Astrocyte (in vitro differentiated cells and primary cell): ENCODE data around the gene STMN3. TPM values are rescaled to one million over a fixed set of nuclear protein-coding genes. Genes with fewer than 3 reads are reported as not detected.

ENCODE experiments used
- DNase-seq: peaks from one replicate; pipeline ENCODE4 v3.0.0-alpha.2; 2010; ENCODE audit warnings: low read depth
- FAIRE-seq: peaks from 2 replicates; lab custom pipeline; 2011; peaks lifted over from hg19 to GRCh38; lab: Jason Lieb, UNC
- H2AFZ ChIP-seq: 2 replicates; pipeline ENCODE4 v1.6.0; 2012; ENCODE audit warnings: low read depth, low read length, inconsistent platforms
- H3K27ac ChIP-seq: 2 replicates; pipeline ENCODE4 v1.5.1; 2011; ENCODE audit warnings: low read depth, low read length, inconsistent platforms
- H3K27me3 ChIP-seq: 2 replicates; pipeline ENCODE4 v1.6.0; 2011; ENCODE audit warnings: low read length, inconsistent platforms; ENCODE audit not compliant: insufficient read depth
- H3K36me3 ChIP-seq: 2 replicates; pipeline ENCODE4 v1.5.1; 2011; ENCODE audit warnings: low read length, inconsistent platforms; ENCODE audit not compliant: insufficient read depth
- H3K4me1 ChIP-seq: 2 replicates; pipeline ENCODE4 v1.5.1; 2011; ENCODE audit warnings: low read length, inconsistent platforms; ENCODE audit not compliant: insufficient read depth
- H3K4me2 ChIP-seq: 2 replicates; pipeline ENCODE4 v1.6.0; 2012; ENCODE audit warnings: low read length, inconsistent platforms
- H3K4me3 ChIP-seq: 2 replicates; pipeline ENCODE4 v1.5.1; 2011; ENCODE audit warnings: low read depth, mild to moderate bottlenecking, low read length, inconsistent platforms; ENCODE audit not compliant: insufficient read depth
- H3K79me2 ChIP-seq: 2 replicates; pipeline ENCODE4 v1.6.0; 2012; ENCODE audit warnings: mild to moderate bottlenecking, low read length, inconsistent platforms; ENCODE audit not compliant: insufficient read depth
- H3K9ac ChIP-seq: 2 replicates; pipeline ENCODE4 v1.6.0; 2012; ENCODE audit warnings: mild to moderate bottlenecking, low read length, inconsistent platforms
- H3K9me3 ChIP-seq: 2 replicates; pipeline ENCODE4 v1.5.1; 2012; ENCODE audit warnings: low read depth, mild to moderate bottlenecking, low read length, inconsistent platforms; ENCODE audit not compliant: insufficient read depth
- H4K20me1 ChIP-seq: 2 replicates; pipeline ENCODE4 v1.6.0; 2012; ENCODE audit warnings: low read length, inconsistent platforms; ENCODE audit not compliant: insufficient read depth
- H3K27ac Mint-ChIP-seq: one replicate; pipeline ENCODE4 v1.8.0; 2021; ENCODE audit warnings: mild to moderate bottlenecking, mixed read lengths; ENCODE audit not compliant: unreplicated experiment
- H3K27me3 Mint-ChIP-seq: one replicate; pipeline ENCODE4 v1.8.0; 2021; ENCODE audit warnings: low read depth, mixed read lengths; ENCODE audit not compliant: unreplicated experiment
- H3K36me3 Mint-ChIP-seq: one replicate; pipeline ENCODE4 v1.8.0; 2021; ENCODE audit warnings: low read depth, mixed read lengths; ENCODE audit not compliant: unreplicated experiment
- H3K4me1 Mint-ChIP-seq: one replicate; pipeline ENCODE4 v1.8.0; 2021; ENCODE audit warnings: low read depth, mixed read lengths; ENCODE audit not compliant: unreplicated experiment
- H3K4me3 Mint-ChIP-seq: one replicate; pipeline ENCODE4 v1.8.0; 2021; ENCODE audit warnings: mild to moderate bottlenecking, moderate library complexity, mixed read lengths; ENCODE audit not compliant: unreplicated experiment
- H3K9me3 Mint-ChIP-seq: one replicate; pipeline ENCODE4 v1.8.0; 2021; ENCODE audit warnings: mild to moderate bottlenecking, mixed read lengths; ENCODE audit not compliant: unreplicated experiment
- EZH2 ChIP-seq: IDR thresholded peaks from 2 replicates; pipeline ENCODE4 v1.6.1; 2012; ENCODE audit warnings: mild to moderate bottlenecking, low read length, inconsistent platforms; ENCODE audit not compliant: insufficient read depth
- total RNA-seq: library from RNA; stranded (reverse); gene quantifications from 2 replicates; pipeline ENCODE4 v1.2.1, GENCODE V29; 2021
- TF ChIP-seq, protein P1 (sequence below): IDR thresholded peaks from 2 replicates; pipeline ENCODE4 v1.5.1; 2011; ENCODE audit warnings: low read depth, mild to moderate bottlenecking, inconsistent platforms, low read length, moderate library complexity; ENCODE audit not compliant: insufficient read depth

The STMN3 gene
- total RNA-seq, 1 donor from 2014 or later = 30.7 TPM

GRCh38 chr20:63592661-63593060, 60.6 kb downstream of the STMN3 start:
- no peaks in the 10 kb centered on the region for H4K20me1 ChIP-seq
- H3K27me3 ChIP-seq = no peaks in the 10 kb centered on the region
- FAIRE-seq (no peak), DNase-seq (no peak)
- no peak overlapping the region for H3K9ac ChIP-seq
- no peaks in the 10 kb centered on the region for H3K79me2 ChIP-seq
- H3K36me3 ChIP-seq = no peaks in the 10 kb centered on the region
- Mint-ChIP-seq H3K27me3 (no peaks in the 10 kb centered on the region), H3K36me3 (peaks cover 12% of the 10 kb centered on the region), H3K4me1 (peaks cover 2% of the 10 kb centered on the region), H3K4me3 (no peak overlapping the region), H3K27ac (no peak overlapping the region), H3K9me3 (no peaks in the 10 kb centered on the region)
- H3K4me3 ChIP-seq = no peak overlapping the region
- H3K4me1 ChIP-seq = peaks cover 7% of the 10 kb centered on the region
- no peak overlapping the region for H3K27ac ChIP-seq
- no peaks in the 10 kb centered on the region for H3K9me3 ChIP-seq
- TF ChIP-seq EZH2 = no peak
- TF ChIP-seq, protein P1, sequence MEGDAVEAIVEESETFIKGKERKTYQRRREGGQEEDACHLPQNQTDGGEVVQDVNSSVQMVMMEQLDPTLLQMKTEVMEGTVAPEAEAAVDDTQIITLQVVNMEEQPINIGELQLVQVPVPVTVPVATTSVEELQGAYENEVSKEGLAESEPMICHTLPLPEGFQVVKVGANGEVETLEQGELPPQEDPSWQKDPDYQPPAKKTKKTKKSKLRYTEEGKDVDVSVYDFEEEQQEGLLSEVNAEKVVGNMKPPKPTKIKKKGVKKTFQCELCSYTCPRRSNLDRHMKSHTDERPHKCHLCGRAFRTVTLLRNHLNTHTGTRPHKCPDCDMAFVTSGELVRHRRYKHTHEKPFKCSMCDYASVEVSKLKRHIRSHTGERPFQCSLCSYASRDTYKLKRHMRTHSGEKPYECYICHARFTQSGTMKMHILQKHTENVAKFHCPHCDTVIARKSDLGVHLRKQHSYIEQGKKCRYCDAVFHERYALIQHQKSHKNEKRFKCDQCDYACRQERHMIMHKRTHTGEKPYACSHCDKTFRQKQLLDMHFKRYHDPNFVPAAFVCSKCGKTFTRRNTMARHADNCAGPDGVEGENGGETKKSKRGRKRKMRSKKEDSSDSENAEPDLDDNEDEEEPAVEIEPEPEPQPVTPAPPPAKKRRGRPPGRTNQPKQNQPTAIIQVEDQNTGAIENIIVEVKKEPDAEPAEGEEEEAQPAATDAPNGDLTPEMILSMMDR = no peak
- no peak overlapping the region for H3K4me2 ChIP-seq
- no peak overlapping the region for H2AFZ ChIP-seq

DNA sequence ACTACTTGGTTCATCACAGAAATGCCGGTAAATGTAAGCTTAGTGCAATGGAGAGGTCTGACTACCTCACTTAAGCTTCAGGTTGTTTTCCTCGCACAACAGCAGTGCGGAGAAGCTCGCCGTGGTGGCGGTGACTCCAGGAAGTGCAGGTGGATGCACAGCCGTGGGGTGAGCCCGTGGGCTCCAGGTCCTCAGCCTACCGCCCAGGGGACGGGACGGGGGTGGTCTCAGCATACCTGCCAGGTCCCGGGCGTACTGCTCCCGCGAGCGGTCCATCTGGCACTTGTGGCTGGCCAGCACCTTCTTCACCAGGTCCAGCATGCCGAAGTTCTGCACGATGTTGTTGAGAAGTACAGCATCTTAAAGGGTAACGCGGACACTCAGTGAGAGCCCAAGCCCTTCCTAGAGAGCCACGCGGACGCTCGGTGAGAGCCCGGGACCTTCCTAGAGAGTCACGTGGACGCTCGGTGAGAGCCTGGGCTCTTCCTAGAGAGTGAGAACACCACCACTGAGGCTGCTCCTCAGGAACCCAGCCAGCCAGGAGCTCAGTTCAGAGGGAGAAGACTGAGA, 61.4 kb downstream of the STMN3 start:
- Histone ChIP-seq H3K36me3 (no peaks in the 10 kb centered on the region), H3K27ac (no peak overlapping the region), H3K27me3 (no peaks in the 10 kb centered on the region), H4K20me1 (no peaks in the 10 kb centered on the region), H3K4me2 (no peak overlapping the region), H2AFZ (no peak overlapping the region), H3K4me3 (no peak overlapping the region), H3K79me2 (no peaks in the 10 kb centered on the region), H3K9ac (no peak overlapping the region), H3K9me3 (no peaks in the 10 kb centered on the region), H3K4me1 (peaks cover 7% of the 10 kb centered on the region)
- H3K4me3 Mint-ChIP-seq = no peak overlapping the region
- no peak overlapping the region for H3K27ac Mint-ChIP-seq
- FAIRE-seq (no peak), DNase-seq (no peak)
- H3K4me1 Mint-ChIP-seq = peaks cover 2% of the 10 kb centered on the region
- H3K9me3 Mint-ChIP-seq = no peaks in the 10 kb centered on the region
- TF ChIP-seq, protein P1 = no peak
- TF ChIP-seq EZH2 = no peak
- peaks cover 14% of the 10 kb centered on the region for H3K36me3 Mint-ChIP-seq
- no peaks in the 10 kb centered on the region for H3K27me3 Mint-ChIP-seq

- DNase-seq (no peak), FAIRE-seq (no peak)
- TF ChIP-seq EZH2 = no peak
- TF ChIP-seq, protein P1 = no peak
- Histone ChIP-seq H3K27ac (no peak overlapping the region), H3K4me1 (peaks cover 7% of the 10 kb centered on the region), H2AFZ (no peak overlapping the region), H3K9me3 (no peaks in the 10 kb centered on the region), H3K9ac (no peak overlapping the region), H3K4me3 (no peak overlapping the region), H3K27me3 (no peaks in the 10 kb centered on the region), H3K79me2 (no peaks in the 10 kb centered on the region), H3K36me3 (no peaks in the 10 kb centered on the region), H4K20me1 (no peaks in the 10 kb centered on the region), H3K4me2 (no peak overlapping the region)
- Mint-ChIP-seq H3K36me3 (peaks cover 14% of the 10 kb centered on the region), H3K27me3 (no peaks in the 10 kb centered on the region), H3K27ac (no peak overlapping the region), H3K4me3 (no peak overlapping the region), H3K9me3 (no peaks in the 10 kb centered on the region), H3K4me1 (peaks cover 2% of the 10 kb centered on the region)
Observed at GRCh38 chr20:63591147-63591533, 62.1 kb downstream of the STMN3 start.
